RWPE1 (cell line): ENCODE data around the gene BCL2L12.

Experiments used
- CTCF ChIA-PET: fragments of 350-600 bp; sonication (Branson Sonifier 250); formaldehyde crosslinking; extraction: SDS; loops from one replicate; lab custom pipeline; 2021; lab: Yijun Ruan, JAX
- POLR2A ChIA-PET: fragments of 400-600 bp; formaldehyde crosslinking; extraction: SDS; loops from one replicate; lab custom pipeline; 2020; ENCODE audit warnings: antibody characterized with exemption; ENCODE audit not compliant: low non-redundant PET; lab: Yijun Ruan, JAX
- DNase-seq: peaks from one replicate; pipeline ENCODE4 v3.0.0; 2012; ENCODE audit warnings: low spot score
- H3K27ac ChIP-seq: fragments of 450-650 bp; 2 replicates; pipeline ENCODE4 v1.5.1; 2017
- TF ChIP-seq, protein P1 (sequence below): fragments of 450-650 bp; conservative IDR thresholded peaks from 2 replicates; pipeline ENCODE4 v1.5.1; 2017; ENCODE audit warnings: low read depth, mild to moderate bottlenecking

The BCL2L12 gene

DNA sequence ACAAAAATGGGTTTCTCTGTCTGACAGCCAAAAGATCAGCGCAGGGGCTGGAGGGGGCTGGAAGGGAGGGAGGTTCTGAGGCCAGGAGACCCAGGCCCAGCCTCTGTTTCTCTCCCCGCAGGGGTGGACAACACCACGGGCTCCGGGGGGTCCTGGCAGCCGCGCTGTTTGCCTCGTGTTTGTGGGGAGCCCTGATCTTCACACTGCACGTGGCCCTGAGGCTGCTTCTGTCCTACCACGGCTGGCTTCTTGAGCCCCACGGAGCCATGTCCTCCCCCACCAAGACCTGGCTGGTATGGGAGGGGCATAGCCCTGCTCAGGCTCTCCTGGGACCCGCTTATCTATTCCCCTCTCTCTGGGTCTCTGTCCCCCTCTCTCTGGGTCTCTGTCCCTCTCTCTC, 34.8 kb downstream of the BCL2L12 start:
- POLR2A ChIA-PET: no interaction called here
- TF ChIP-seq, protein P1, sequence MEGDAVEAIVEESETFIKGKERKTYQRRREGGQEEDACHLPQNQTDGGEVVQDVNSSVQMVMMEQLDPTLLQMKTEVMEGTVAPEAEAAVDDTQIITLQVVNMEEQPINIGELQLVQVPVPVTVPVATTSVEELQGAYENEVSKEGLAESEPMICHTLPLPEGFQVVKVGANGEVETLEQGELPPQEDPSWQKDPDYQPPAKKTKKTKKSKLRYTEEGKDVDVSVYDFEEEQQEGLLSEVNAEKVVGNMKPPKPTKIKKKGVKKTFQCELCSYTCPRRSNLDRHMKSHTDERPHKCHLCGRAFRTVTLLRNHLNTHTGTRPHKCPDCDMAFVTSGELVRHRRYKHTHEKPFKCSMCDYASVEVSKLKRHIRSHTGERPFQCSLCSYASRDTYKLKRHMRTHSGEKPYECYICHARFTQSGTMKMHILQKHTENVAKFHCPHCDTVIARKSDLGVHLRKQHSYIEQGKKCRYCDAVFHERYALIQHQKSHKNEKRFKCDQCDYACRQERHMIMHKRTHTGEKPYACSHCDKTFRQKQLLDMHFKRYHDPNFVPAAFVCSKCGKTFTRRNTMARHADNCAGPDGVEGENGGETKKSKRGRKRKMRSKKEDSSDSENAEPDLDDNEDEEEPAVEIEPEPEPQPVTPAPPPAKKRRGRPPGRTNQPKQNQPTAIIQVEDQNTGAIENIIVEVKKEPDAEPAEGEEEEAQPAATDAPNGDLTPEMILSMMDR: no peak
- CTCF ChIA-PET: no interaction called here
- DNase-seq: no peak
- H3K27ac ChIP-seq: no peak overlapping the region

DNA sequence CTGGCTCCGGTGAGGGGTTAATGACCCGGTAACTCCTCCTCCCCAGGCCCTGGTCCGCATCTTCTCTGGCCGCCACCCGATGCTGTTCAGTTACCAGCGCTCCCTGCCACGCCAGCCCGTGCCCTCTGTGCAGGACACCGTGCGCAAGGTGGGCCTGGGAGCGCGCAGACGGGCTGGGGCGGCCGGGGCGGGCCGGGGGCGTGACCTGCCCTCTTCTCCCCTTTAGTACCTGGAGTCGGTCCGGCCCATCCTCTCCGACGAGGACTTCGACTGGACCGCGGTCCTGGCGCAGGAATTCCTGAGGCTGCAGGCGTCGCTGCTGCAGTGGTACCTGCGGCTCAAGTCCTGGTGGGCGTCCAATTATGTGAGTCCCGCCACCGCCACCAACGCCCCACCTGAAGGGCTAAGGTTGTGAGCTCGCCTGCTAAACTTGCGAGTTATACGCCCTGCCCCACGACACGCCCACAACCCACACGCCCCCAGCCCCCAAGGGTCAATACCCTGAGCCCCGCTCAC, 35.6 kb downstream of the BCL2L12 start:
- ChIA-PET CTCF (no interaction called here), POLR2A (no interaction called here)
- TF ChIP-seq, protein P1: no peak
- H3K27ac ChIP-seq: no peak overlapping the region
- no peak for DNase-seq

DNA sequence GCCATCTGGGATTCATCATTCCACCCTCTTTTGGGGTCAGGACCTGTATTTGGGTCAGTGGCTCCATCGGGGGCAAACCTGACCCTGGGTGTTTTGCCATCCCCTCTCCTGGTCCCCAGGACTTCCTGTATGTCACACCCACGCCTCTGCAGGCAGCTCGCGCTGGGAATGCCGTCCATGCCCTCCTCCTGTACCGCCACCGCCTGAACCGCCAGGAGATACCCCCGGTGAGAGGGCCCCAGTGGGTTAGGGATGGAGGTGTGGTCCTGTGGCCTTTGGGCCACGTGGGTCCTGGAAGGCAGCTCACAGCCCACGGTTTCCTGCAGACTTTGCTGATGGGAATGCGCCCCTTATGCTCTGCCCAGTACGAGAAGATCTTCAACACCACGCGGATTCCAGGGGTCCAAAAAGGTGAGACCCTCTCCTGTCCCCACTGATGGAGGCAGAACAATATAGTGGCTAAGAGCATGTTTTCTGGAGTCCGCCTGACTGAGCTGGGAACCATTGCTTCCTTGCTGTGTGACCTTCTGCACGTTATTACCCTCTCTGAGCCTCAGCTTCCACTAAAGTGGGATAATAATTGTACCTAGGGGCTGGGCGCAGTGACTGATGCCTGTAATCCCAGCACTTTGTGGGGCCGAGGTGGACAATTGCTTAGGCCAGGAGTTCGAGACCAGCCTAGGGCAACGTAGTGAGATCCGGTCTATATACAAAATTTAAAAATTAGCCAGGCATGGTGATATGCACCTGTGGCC, 39.3 kb downstream of the BCL2L12 start:
- ChIA-PET POLR2A (no interaction called here), CTCF (interaction anchor here (0.7 kb wide), 1 partner anchor 24 kb away, joined by 3 read pairs; no protein-coding TSS in a partner anchor)
- TF ChIP-seq, protein P1: no peak
- DNase-seq: no peak
- no peak overlapping the region for H3K27ac ChIP-seq

DNA sequence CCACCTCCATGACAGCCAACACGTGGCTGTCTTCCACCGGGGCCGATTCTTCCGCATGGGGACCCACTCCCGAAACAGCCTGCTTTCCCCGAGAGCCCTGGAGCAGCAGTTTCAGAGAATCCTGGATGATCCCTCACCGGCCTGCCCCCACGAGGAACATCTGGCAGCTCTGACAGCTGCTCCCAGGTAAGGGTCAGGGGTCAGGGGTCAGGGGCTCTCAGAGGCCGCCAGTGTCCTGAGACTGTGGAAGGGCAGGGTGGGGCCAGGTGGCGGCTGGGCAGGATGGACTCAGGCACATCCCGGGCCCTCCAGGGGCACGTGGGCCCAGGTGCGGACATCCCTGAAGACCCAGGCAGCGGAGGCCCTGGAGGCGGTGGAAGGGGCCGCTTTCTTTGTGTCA, 40.2 kb downstream of the BCL2L12 start:
- no peak overlapping the region for H3K27ac ChIP-seq
- no peak for DNase-seq
- TF ChIP-seq, protein P1: no peak
- CTCF ChIA-PET: no interaction called here
- POLR2A ChIA-PET: no interaction called here

DNA sequence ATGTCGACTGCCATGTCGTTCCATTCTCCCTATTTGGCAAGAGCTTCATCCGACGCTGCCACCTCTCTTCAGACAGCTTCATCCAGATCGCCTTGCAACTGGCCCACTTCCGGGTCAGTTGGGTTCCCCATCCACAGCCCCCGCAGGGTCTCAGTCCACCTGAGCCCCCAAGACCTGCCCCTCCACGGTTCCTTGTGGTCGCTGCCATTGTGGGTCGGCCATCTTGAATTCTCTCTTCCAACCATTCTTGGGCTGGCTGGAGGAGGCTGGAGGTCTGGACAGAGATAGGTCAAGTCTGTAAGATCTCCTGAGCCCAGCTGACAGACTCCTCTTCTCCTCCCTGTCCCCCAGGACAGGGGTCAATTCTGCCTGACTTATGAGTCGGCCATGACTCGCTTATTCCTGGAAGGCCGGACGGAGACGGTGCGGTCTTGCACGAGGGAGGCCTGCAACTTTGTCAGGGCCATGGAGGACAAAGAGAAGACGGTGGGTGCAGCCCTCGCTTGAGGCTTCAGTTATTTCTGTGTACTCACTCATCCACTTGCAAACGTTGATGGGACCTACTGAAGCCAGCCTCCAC, 44.7 kb downstream of the BCL2L12 start:
- no peak for DNase-seq
- no peak overlapping the region for H3K27ac ChIP-seq
- CTCF ChIA-PET: no interaction called here
- TF ChIP-seq, protein P1: no peak
- POLR2A ChIA-PET: no interaction called here

DNA sequence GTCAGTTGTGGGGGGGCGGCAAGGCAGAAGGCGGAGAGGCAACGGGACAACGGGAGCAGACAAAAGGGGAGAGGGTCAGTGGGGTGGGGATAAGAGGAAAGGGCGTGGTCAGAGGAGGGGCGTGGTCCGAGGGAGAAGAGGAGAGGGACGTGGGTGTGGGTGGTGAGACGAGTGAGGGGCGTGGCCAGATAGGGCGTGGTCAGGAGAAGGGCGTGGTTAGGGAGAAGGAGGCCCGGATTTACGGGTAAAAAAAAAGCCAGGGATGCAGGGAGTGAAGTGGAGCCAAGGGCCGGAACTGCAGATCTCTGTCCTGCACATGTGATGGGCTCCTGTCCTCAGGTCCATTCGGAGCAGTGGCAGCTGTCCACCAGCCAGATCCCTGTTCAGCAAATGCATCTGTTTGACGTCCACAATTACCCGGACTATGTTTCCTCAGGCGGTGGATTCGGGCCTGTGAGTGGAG, 46.7 kb downstream of the BCL2L12 start:
- TF ChIP-seq, protein P1: no peak
- POLR2A ChIA-PET: no interaction called here
- CTCF ChIA-PET: interaction anchor here (0.6 kb wide), 1 partner anchor 47 kb away, joined by 3 read pairs; no protein-coding TSS in a partner anchor
- peak; percentile 57 for DNase-seq
- no peak overlapping the region for H3K27ac ChIP-seq
